ENCODE results near the gene CHRM4. TPM values are rescaled to one million over a fixed set of nuclear protein-coding genes. Genes with fewer than 3 reads are reported as not detected.

CHRM4 gene
- total RNA-seq, 1 donor: not detected

GRCh38 chr11:46345881-46346484 is 45.6 kb downstream of the CHRM4 start:
- TF ChIP-seq CTCF (IDR thresholded peaks at IDR 0.05; ENCODE audit: insufficient read depth, low read depth, low read length): no peak
- no peak for DNase-seq (ENCODE audit: low read depth)

GRCh38 chr11:46345131-46345597 is 46.4 kb downstream of the CHRM4 start:
- no peak for TF ChIP-seq CTCF (IDR thresholded peaks at IDR 0.05; ENCODE audit: insufficient read depth, low read depth, low read length)

More at GRCh38 chr11:46345881-46346484, 45.6 kb downstream of the CHRM4 start:
- no peak overlapping the region for H3K4me3 ChIP-seq (ENCODE audit: low read depth, low read length)

DNA sequence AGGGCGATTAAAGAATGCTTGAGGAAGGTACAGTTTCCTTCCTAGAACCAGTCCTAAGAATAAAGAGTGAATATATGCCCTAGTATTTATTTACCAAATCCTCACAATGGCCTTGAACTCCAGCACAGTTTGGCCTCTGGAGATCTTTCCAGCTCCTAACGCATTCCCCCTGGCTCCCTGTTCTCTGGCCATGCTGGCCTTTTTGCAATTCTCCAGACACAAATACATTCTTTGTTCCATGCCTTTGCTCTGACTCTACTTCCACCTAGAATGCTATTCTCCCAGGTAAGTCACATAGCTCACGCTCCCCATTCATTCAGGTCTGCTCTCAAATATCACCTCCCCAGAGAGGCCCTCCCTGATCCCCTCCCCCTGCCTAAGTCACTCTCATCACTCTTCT is 48.1 kb downstream of the CHRM4 start:
- no peak overlapping the region for H3K4me3 ChIP-seq (ENCODE audit: low read depth, low read length)
- DNase-seq (ENCODE audit: low read depth): no peak
- TF ChIP-seq CTCF (IDR thresholded peaks at IDR 0.05; ENCODE audit: insufficient read depth, low read depth, low read length): no peak

More at GRCh38 chr11:46345131-46345597, 46.4 kb downstream of the CHRM4 start:
- H3K4me3 ChIP-seq (ENCODE audit: low read depth, low read length): no peak overlapping the region
- DNase-seq (ENCODE audit: low read depth): no peak

GRCh38 chr11:46342239-46342638 is 49.3 kb downstream of the CHRM4 start:
- peak; percentile 63 for DNase-seq (ENCODE audit: low read depth)
- TF ChIP-seq CTCF (IDR thresholded peaks at IDR 0.05; ENCODE audit: insufficient read depth, low read depth, low read length): no peak
- H3K4me3 ChIP-seq (ENCODE audit: low read depth, low read length): no peak overlapping the region

- no peak for DNase-seq (ENCODE audit: low read depth)
- no peak overlapping the region for H3K4me3 ChIP-seq (ENCODE audit: low read depth, low read length)
- no peak for TF ChIP-seq CTCF (IDR thresholded peaks at IDR 0.05; ENCODE audit: insufficient read depth, low read depth, low read length)
Observed at GRCh38 chr11:46341454-46341853, 50.1 kb downstream of the CHRM4 start.

DNA sequence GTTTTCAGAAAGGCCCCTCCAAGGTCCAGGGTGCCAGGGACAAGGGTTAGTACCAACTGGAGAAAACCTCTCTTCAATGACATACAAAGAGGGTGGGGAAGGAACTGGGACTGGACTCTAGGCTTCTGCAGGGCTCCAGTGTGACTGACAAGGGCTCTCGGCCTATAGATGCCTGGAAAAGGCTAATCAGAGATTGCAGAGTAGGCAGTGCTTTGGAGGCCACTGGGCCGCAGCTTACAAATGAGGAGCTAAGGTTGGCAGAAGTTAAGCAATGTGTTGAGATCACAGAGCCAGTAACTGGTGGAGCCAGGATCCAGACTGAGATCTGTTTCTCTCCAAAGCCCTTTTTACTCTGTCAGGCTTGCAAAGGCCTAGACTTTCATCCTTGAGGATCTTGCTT is 51.8 kb downstream of the CHRM4 start:
- peak; percentile 63 for DNase-seq (ENCODE audit: low read depth)
- no peak for TF ChIP-seq CTCF (IDR thresholded peaks at IDR 0.05; ENCODE audit: insufficient read depth, low read depth, low read length)
- H3K4me3 ChIP-seq (ENCODE audit: low read depth, low read length): no peak overlapping the region
